ENCODE measurements around the gene HOMER2.
A peak's percentile ranks its signal among the peaks of the same experiment; 100 is the strongest.

Gene HOMER2

DNA sequence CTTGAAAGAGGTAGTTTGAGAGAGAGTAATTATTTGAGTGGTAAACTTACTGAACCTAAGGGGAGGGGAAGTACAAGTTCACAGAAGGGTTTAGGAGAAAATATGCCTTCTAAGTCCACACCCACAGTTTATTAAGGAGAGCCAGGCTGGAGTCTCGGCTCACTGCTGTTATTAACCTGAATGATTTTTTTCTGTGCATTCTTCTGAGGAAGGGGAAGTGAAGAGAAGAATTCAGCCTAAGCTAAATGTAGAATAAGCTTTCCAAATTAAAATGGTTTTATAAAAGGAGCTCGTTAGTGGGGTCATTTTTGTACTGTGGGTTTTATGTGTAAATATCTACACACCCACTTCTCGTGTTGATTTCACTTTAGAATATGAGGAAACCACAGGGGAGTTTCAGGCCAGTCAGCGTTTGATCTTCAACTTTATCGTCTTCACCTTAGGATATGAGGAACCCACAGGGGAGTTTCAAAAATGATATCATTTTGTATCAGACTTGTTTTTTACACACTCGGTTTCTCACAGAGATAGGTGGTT, 141.6 kb downstream of the HOMER2 start:
- TF ChIP-seq, protein P1, sequence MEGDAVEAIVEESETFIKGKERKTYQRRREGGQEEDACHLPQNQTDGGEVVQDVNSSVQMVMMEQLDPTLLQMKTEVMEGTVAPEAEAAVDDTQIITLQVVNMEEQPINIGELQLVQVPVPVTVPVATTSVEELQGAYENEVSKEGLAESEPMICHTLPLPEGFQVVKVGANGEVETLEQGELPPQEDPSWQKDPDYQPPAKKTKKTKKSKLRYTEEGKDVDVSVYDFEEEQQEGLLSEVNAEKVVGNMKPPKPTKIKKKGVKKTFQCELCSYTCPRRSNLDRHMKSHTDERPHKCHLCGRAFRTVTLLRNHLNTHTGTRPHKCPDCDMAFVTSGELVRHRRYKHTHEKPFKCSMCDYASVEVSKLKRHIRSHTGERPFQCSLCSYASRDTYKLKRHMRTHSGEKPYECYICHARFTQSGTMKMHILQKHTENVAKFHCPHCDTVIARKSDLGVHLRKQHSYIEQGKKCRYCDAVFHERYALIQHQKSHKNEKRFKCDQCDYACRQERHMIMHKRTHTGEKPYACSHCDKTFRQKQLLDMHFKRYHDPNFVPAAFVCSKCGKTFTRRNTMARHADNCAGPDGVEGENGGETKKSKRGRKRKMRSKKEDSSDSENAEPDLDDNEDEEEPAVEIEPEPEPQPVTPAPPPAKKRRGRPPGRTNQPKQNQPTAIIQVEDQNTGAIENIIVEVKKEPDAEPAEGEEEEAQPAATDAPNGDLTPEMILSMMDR (IDR thresholded peaks at IDR 0.05; ENCODE audit: control insufficient read depth, insufficient read depth, low read depth, low read length, missing control alignments): no peak
- DNase-seq (ENCODE audit: low read depth): no peak
- peak overlapping the region; percentile 86 for H3K4me3 ChIP-seq (ENCODE audit: control insufficient read depth, low read depth, low read length)

DNA sequence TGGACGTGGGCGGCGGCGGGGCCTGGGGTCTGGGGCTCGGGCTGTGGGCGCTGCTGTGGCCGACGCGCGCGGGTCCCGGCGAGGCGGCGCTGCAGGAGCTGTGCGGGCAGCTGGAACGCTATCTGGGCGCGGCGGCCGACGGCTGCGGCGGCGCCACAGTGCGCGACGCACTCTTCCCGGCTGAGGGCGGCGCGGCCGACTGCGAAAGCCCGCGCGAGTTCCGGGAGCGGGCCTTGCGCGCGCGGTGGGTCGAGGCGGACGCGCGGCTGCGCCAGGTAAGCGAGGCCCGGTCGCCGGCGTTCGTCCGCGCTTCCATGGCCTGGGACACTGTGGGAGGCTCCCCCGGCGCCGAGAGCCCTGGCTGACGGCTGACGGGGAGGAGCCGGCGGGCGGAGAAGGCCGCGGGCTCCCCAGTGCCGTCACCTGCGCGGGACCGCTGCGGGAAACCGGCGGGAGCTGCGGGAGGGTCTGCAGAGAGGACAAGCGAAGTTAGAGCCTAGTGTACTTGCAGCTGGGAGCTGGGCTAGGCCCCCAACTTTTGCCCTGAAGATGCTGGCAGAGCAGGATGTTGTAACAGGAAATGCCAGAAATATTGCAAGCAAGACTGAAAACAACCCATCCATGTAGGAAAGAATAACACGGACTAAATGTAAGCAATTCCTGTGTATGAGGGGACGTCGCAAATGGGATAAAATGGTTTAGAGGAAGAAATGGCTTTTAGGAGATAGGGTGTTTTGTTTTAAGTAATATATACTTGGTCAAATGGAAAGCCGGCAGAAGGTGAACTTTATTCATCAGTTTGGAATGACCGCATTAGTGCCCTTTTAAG, 142.2 kb downstream of the HOMER2 start:
- TF ChIP-seq, protein P1 (IDR thresholded peaks at IDR 0.05; ENCODE audit: control insufficient read depth, insufficient read depth, low read depth, low read length, missing control alignments): no peak
- H3K4me3 ChIP-seq (ENCODE audit: control insufficient read depth, low read depth, low read length): peak overlapping the region; percentile 86
- DNase-seq (ENCODE audit: low read depth): no peak

DNA sequence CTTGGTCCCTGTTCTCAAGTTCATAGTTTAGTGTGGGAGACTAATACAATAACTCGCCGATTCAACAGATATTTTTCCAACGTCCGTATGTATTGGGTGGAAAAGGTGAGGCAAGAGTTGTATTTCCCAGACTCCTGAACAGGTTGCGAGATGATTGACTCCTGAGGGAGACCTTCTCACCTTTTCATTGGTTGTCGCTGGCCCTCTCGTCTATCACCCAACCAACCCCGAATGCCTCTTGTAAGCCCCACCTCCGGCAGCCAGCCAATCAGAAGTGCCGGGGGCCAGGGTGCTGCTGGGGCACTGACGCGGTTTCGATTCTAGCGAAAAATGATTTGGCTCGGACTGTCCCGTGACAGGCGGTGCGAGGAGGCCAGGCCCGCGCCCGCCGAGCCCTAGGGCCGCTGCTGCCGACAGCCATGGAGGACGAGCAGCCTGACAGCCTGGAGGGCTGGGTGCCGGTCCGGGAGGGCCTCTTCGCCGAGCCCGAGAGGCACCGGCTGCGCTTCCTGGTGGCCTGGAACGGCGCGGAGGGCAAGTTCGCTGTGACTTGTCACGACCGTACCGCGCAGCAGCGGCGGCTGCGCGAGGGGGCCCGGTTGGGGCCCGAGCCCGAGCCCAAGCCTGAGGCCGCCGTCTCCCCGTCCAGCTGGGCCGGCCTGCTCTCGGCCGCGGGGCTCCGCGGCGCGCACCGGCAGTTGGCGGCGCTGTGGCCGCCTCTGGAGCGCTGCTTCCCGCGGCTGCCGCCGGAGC, 143.0 kb downstream of the HOMER2 start, which contains the start of gene WHAMM:
Gene WHAMM, plus strand, starts transcription at position 321 of the 753 bp plus-strand sequence. Its CDS starts 99 bp downstream, at position 420.
- DNase-seq (ENCODE audit: low read depth): peak; percentile 95
- peak within 1 kb of the TSS; percentile 86 for H3K4me3 ChIP-seq (ENCODE audit: control insufficient read depth, low read depth, low read length)
- TF ChIP-seq, protein P1 (IDR thresholded peaks at IDR 0.05; ENCODE audit: control insufficient read depth, insufficient read depth, low read depth, low read length, missing control alignments): no peak

DNA sequence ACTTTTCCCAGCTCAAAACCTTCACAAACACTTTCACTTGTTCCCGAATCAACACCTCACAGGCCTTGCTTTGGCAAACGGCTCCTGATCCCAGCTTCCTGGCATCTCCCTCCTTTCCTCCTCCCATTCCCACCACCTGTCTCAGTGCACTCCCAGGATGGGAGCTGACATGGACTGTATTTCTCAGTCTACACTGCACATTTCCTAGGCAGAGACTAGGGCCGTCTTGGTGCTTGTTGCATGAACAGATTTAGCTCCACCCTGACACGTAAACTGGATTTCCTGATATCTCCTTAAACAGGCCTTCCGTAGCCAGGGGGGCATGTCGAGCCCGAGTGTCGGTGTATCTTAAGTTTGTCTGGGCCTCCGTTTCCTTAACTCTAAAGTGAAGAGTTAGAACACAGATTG, 143.9 kb downstream of the HOMER2 start:
- no peak overlapping the region for H3K4me3 ChIP-seq (ENCODE audit: control insufficient read depth, low read depth, low read length)
- no peak for DNase-seq (ENCODE audit: low read depth)
- TF ChIP-seq, protein P1 (IDR thresholded peaks at IDR 0.05; ENCODE audit: control insufficient read depth, insufficient read depth, low read depth, low read length, missing control alignments): no peak

DNA sequence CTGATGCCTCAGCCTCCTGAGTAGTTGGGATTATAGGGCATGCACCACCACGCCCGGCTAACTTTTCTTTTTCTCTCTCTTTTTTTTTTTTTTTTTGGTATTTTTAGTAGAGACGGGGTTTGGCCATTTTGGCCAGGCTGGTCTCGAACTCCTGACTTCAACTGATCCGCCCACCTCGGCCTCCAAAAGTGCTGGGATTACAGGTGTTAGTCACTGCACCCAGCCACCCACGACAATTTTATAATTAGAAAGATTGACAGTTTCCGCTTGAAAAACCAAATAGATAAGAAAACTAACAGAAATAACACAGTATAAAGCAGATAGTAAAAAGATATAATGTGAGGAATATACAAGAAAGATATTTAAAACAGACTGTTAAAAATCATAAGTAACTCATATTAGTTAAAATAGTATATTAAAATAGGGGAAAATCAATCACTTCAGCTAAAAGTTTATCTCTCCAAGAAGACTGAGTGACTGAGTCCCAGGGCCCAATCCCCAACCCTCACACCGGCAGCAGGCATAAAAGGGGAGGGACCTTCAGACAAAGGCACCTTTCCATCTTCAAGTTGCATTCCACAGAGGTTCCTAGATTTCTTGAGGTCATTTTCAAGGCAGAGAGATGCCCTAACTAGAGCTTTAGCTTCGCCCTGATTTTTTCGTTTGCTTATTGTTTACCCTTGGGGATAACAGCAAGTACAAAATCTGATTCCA, 144.4 kb downstream of the HOMER2 start:
- TF ChIP-seq, protein P1 (IDR thresholded peaks at IDR 0.05; ENCODE audit: control insufficient read depth, insufficient read depth, low read depth, low read length, missing control alignments): no peak
- DNase-seq (ENCODE audit: low read depth): no peak
- no peak overlapping the region for H3K4me3 ChIP-seq (ENCODE audit: control insufficient read depth, low read depth, low read length)

DNA sequence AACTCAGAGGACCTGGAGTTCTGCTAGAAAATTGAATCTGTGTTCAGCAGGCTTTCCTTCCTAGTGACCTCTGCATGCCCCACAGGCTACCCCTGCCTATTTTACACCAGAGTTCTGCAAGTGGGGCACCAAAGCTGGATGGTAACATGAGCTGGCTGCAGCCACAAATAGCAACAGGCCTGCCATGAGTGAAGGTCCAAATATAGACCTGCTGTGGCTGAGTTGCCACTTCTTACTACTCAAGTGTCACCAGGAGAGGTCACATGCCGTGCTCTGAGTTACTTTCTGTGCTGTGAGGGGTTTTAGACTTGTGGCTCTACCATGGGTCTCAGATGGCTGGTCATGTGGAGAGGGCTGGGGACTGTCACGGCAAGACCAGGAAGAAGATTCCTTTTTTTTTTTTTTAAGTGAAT, 146.5 kb downstream of the HOMER2 start, which contains the start of gene FSD2:
Gene FSD2, minus strand, starts transcription at position 76 of the 413 bp plus-strand sequence. CDS start 18,679 bp downstream, outside the sequence.
- H3K4me3 ChIP-seq (ENCODE audit: control insufficient read depth, low read depth, low read length): no peak within 1 kb of the TSS
- no peak for DNase-seq (ENCODE audit: low read depth)
- TF ChIP-seq, protein P1 (IDR thresholded peaks at IDR 0.05; ENCODE audit: control insufficient read depth, insufficient read depth, low read depth, low read length, missing control alignments): no peak

All from AG09309 (cell line).